ENCODE measurements around the gene ZSWIM1.

Gene ZSWIM1

DNA sequence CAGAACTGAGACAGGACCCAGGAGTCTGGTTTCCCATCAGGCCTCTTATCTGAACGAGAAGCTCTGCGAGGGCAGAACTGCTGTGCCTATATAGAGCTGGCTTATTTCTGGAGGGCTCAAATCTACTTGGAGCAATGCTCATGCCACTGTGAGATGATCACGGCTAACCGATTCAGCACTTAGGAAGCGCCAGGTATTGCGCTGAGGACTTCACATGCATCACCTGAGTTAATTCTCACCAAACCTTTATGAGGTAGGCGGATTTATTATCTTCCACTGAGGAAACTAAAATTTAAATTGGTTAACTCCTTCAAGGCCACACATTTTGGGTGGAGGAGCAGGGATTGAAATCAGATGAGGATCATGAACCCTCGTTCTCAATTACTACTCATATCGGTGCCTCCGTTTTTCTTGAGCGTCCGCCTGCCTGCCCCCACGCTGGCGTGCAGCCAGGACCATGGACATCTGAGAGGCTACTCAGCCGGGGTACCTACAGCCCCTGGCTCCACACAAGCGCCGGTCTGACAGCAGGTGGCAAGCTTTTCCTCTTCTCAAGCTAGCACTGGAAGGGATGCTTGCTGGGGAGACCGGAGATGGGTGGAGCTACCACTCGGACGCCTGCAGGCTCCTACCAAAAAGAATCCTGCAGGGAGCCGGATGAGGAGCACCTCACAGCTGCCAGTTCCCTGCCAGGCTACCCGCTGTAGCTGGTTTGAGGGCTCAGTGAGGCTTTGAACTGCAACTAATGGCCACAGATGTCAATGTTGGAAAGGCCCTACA, 52.4 kb downstream of the ZSWIM1 start:
- peak; percentile 88 for DNase-seq

- DNase-seq, result no peak
These were observed 53.1 kb downstream of the ZSWIM1 start for GRCh38 chr20:45934046-45934585.

Measured in NCI-H510A treated with DMSO at 0.1 percent for 48 hours (cell line).